HFF-Myc (cell line): ENCODE results near the gene FKBP10.

Experiments used
- DNase-seq: peaks from one replicate; pipeline ENCODE4 v3.0.0-alpha.2; 2011; ENCODE audit warnings: low read depth; ENCODE audit errors: extremely low read depth
- H3K4me3 ChIP-seq: replicated peaks from 2 replicates; pipeline ENCODE4 v1.5.1; 2011; ENCODE audit warnings: low read depth, mild to moderate bottlenecking, control low read depth, low read length
- TF ChIP-seq, protein P1 (sequence below): IDR thresholded peaks from 2 replicates; pipeline ENCODE4 v1.5.1; 2012; ENCODE audit warnings: mild to moderate bottlenecking, low read depth, low read length, control low read depth; ENCODE audit errors: missing control alignments

Gene FKBP10

DNA sequence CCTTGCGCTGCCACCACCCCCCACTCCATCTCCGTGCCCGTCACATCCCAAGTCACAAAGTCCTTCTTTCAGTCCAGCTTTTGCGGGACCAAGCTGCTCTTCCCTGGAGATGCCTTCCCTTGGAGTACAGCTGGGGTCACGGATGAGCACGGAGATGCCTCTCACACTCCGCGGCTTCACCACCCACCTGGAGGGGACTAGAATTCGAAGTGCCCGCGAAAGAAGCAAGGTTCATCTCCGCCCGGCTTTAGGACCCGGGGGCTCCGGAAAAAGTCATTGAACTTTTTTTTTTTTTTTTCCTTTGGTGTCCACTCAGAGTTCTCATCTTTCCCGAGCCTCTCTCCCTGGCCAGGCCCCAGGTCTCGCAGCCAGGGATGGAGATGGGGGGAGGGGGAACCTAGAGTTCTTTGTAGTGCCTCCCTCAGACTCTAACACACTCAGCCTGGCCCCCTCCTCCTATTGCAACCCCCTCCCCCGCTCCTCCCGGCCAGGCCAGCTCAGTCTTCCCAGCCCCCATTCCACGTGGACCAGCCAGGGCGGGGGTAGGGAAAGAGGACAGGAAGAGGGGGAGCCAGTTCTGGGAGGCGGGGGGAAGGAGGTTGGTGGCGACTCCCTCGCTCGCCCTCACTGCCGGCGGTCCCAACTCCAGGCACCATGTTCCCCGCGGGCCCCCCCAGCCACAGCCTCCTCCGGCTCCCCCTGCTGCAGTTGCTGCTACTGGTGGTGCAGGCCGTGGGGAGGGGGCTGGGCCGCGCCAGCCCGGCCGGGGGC is at the start of gene FKBP10:
FKBP10 (plus strand) TSS at position 624 of the 771 bp plus-strand sequence; CDS start at position 655, 31 bp downstream.
- peak within 1 kb of the TSS; percentile 97 for H3K4me3 ChIP-seq
- peak; percentile 67 for DNase-seq

DNA sequence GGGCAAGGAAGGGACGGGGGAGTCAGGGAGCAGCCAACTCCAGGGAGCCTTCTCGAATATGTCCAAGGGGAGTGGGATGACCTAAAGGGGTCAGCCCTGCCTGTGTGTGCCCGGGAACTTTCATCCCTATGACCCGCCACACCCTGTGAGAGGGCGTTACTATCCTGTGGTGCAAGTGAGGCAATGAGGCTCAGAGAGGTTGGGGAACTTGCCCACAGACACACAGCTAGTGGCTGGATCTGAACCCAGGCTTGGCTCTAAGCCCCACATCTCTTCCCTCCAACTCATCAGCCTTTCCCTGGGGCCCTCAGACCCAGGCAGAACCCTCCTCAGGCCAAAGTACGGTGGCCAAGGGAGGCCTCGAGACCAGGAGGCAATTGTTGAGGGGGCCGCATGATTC is 49.5 kb upstream of the FKBP10 start:
- TF ChIP-seq, protein P1, sequence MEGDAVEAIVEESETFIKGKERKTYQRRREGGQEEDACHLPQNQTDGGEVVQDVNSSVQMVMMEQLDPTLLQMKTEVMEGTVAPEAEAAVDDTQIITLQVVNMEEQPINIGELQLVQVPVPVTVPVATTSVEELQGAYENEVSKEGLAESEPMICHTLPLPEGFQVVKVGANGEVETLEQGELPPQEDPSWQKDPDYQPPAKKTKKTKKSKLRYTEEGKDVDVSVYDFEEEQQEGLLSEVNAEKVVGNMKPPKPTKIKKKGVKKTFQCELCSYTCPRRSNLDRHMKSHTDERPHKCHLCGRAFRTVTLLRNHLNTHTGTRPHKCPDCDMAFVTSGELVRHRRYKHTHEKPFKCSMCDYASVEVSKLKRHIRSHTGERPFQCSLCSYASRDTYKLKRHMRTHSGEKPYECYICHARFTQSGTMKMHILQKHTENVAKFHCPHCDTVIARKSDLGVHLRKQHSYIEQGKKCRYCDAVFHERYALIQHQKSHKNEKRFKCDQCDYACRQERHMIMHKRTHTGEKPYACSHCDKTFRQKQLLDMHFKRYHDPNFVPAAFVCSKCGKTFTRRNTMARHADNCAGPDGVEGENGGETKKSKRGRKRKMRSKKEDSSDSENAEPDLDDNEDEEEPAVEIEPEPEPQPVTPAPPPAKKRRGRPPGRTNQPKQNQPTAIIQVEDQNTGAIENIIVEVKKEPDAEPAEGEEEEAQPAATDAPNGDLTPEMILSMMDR: no peak

More for the DNA sequence above, at the start of gene FKBP10:
- TF ChIP-seq, protein P1: no peak

GRCh38 chr17:41766135-41766534 is 46.7 kb upstream of the FKBP10 start:
- TF ChIP-seq, protein P1: no peak
- no peak for DNase-seq
- no peak overlapping the region for H3K4me3 ChIP-seq

More for the DNA sequence above, 49.5 kb upstream of the FKBP10 start:
- no peak for DNase-seq
- H3K4me3 ChIP-seq: no peak overlapping the region

GRCh38 chr17:41767324-41768042 is 45.3 kb upstream of the FKBP10 start:
- no peak overlapping the region for H3K4me3 ChIP-seq
- no peak for DNase-seq
- TF ChIP-seq, protein P1: no peak

DNA sequence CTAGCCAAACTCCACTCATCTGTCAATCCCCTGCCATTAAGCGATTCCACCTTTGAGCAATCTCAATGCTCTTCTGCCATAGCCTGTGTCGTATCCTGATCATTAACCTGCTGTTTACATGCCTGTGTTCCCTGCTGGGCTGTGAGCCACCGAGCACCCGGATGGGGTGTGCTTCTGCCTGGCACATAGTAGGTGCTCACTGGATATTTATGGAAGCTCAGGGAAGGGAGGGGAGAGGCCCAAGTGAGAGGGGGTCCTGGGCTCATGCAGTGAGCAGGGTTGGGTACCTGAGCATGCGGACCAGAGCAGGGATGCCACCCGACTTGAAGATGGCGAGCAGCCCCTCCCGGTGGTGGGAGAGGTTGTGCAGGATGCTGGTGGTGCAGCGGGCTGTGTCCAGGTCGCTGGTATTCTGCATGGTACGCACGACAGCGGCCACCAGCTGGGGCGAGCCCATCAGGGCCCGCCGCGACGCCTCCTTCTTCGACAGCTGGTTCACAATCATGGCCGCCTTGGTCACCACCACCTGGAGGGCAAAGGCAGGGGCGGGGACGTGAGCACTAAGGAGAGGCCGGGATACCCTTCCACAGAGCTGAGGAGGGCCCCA is 44.0 kb upstream of the FKBP10 start:
- no peak for DNase-seq
- TF ChIP-seq, protein P1: no peak
- H3K4me3 ChIP-seq: no peak overlapping the region

GRCh38 chr17:41769346-41769862 is 43.4 kb upstream of the FKBP10 start:
- H3K4me3 ChIP-seq: no peak overlapping the region
- TF ChIP-seq, protein P1: no peak
- DNase-seq: no peak
